HG02884 (cell line): ENCODE results near the gene IL22RA1.

ENCODE experiments used
- ATAC-seq: cut with Tn5 transposase; IDR thresholded peaks from one replicate; pipeline ENCODE4 v1.9.1; 2021; ENCODE audit warnings: mild to moderate bottlenecking, moderate library complexity; ENCODE audit not compliant: unreplicated experiment

Gene IL22RA1

DNA sequence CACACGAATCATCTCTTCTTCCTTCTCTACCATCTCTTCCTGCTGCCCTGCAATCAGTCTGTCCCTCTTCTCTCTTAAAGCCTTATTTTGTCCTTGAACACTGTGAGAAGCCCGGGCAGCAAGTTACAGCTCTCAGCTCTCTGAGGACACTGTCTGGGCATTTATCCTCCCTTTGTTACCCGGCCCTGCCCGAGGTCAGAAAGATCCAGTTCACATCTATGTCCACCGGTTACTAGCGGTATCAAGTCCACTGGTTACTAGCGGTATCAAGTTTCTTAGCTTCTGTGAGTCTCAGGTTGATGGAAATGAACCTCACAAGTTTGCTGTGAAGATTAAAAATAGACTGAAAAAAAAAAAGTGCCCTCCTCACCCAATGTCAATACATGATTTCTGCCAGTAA, 25.3 kb upstream of the IL22RA1 start:
- no peak for ATAC-seq

DNA sequence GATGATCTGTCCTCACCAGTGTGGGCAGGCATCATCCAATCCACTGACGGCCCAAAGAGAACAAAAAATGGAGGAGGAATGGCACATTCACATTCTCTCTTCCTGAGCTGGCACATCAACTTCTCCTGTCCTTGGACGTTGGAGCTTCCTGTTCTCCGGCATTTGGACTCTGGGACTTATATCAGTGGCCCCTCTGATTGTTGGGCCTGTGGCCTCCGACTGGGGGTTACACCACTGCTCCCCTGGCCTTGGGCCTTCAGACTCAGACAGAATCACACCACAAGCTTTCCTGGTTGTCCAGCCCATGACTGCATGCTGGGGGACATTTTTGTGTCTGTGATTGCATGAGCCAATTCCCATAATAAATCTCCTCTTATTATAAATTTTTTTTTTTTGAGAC, 24.1 kb upstream of the IL22RA1 start:
- ATAC-seq = no peak

GRCh38 chr1:24165500-24165899, 22.6 kb upstream of the IL22RA1 start:
- no peak for ATAC-seq

DNA sequence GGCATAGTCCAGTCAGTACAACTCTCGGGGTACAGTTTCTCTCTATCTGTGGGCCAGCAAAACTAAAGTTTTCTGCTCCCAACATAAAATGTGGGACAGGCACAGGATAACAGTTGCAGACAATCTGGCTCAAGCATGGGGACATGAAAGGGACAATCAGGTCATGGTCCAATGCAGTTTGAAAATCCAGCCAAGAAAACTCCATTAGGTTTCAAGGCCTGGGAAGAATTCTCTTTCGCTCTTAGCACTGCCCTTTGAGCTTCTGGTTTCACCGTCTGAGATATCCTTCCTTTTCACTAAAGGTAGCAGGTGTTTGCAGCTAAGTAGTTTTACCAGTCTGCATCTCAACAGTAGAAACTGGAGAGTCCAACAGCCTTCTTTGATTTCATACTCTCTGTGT, 21.1 kb upstream of the IL22RA1 start:
- no peak for ATAC-seq

- ATAC-seq = no peak
These were observed 19.3 kb upstream of the IL22RA1 start for GRCh38 chr1:24162201-24162600.

GRCh38 chr1:24161270-24161669, 18.3 kb upstream of the IL22RA1 start:
- no peak for ATAC-seq

DNA sequence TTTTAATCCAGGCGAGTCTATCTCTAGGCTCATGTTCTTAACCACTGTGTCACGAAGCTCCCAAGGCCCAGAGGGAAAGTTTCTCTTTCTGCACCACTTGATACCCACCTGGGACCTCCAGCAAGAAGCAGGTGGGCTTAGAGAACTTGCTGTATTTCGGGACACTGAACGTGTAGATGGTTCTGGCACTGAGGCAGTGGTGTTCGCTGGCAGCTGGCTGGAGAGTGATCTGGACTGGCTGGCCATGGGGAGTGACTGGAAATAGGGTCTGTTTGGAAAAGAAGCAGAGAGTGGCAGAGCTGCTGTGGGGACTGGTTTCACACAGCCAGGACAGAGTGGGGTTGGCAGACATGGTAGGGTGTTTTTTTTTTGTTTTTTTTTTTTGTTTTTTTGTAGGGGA, 16.4 kb upstream of the IL22RA1 start:
- no peak for ATAC-seq

GRCh38 chr1:24157918-24158481, 15.1 kb upstream of the IL22RA1 start:
- no peak for ATAC-seq

- no peak for ATAC-seq
These were observed 13.8 kb upstream of the IL22RA1 start for GRCh38 chr1:24156542-24157260.

- no peak for ATAC-seq
These were observed 12.3 kb upstream of the IL22RA1 start for GRCh38 chr1:24155011-24155782.

DNA sequence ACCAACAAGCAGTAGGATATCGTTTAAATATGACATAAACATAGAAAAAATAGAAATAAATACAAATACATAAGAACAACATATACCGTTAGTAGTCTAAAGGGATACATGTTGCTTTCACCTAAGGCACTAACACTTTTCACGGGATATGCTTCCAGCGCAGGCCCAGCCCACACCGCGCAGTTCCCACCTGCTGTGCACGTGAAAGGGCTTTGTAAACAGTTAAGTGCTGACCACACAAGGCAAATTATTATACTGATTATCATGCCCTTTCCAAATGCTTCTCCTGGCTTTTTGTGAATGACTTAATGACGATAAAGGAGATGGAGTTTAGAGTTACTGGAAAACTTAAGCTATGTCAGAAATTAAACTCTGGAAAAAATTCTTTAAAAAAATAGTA, 11.3 kb upstream of the IL22RA1 start:
- ATAC-seq = no peak

DNA sequence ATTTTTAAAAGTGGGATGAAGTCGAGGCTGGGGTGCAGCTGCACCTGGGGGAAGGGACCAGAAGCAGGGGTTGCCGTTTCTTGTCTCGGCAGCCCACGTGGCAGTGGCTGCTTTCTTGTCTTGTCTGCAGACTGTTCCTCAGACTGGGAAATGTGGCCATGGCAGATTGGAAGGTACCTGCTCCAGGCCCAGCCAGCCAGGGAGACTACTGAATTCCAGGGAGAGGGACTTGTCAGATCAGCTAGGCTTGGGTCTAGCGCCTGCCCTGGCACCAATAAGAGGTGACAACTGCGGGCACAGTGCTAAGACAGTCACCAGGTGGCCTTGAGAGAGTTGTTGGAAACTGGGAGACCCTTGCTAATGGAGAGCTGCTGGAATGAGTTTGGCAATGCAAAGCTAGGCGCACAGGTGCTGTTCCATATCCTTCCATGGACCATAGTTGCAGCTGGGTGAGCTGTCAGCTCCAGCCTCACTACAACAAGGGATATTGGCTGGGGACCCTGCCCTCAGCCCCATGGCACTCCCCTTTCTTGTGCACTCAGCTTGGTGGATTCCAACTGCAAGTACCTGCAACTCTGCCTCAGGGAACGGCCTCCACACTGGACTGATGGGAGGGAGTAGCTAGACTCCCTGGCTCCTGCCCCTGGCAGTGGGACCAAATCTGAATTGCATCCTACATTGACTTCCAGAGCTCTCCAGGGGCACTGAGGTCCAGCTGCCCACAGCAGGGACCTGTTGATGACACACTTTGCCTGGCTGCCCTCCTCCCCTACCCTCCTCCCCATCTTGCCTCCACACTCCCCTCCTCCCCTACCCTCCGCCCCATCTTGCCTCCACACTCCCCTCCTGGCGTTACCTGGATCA, 9.9 kb upstream of the IL22RA1 start:
- no peak for ATAC-seq

GRCh38 chr1:24151175-24151533, 8.2 kb upstream of the IL22RA1 start:
- no peak for ATAC-seq

- ATAC-seq = no peak
These were observed 7.6 kb upstream of the IL22RA1 start for GRCh38 chr1:24150234-24151174.

- ATAC-seq = no peak
These were observed 6.9 kb upstream of the IL22RA1 start for GRCh38 chr1:24149866-24150233.

DNA sequence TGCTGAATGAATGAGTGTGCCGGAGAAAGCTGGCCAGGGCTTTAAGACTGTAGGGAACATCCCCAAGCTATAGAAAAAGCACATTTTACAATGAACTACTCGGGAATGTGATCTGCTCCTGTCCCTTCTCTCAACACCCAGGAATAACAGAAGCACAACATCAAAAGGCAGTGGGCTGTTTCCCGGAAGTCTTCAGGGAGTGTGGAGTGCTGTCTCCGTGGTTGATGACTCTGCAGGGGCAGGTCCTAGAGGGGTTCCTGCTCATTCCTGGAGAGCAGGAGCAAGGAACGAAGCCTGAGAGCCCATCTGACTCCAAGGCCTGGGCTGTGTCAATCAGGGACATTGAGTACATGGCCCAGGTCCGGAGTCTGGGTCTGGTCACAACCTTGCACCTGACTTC, 4.9 kb upstream of the IL22RA1 start:
- no peak for ATAC-seq

DNA sequence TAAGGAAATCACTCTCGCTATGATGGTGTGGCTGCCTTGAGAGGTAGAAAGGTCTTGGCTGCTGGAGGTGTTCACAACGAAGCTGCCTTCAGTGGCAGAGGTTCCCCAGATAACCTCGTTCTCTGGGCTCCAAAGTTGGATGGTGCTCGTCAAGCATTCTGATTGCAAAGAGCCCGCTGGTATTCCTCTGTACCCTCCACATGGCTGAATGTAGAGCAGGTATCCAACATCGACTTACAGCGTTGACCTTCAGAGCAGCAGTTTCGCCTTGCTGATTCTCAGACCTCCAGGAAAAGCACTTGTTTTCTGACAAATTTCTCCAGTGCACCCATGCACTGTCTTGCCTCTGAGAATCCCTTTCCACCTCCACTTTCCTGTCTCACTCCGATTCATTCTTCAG, 4.3 kb upstream of the IL22RA1 start:
- ATAC-seq = no peak

DNA sequence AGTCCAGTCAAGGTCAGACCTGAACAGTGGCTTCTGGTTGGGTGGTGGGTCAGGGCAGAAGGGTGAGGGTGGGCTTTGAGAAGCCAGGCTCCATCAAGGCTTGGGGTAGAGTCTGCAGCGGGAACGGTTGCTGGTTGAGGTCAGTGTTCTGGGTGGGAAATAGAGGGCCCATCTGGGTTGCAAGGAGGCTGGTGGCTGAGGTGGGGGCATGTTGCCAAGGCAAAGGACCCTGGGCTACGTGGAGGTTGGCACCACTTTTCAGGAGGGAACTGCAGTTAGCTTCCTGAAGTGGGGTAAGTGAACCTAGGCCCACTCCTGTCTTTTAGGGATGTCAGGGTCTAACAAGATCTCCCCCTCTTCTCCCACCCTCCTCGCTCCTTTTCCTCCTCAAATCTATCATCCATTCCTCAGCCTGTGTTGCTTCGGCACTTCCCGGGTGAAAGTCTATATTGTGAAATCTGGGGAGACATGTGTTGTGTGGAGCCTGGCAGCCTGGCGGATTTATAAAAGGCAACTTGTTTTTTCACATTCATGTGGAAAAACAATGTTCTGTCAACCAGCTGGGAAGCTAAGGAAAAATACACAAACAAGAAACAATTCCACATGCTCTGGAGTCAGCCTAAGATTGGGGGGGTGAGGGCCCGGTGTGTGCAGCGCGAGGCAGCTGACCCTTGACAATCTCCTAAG, 1.5 kb downstream of the IL22RA1 start:
- ATAC-seq = no peak

DNA sequence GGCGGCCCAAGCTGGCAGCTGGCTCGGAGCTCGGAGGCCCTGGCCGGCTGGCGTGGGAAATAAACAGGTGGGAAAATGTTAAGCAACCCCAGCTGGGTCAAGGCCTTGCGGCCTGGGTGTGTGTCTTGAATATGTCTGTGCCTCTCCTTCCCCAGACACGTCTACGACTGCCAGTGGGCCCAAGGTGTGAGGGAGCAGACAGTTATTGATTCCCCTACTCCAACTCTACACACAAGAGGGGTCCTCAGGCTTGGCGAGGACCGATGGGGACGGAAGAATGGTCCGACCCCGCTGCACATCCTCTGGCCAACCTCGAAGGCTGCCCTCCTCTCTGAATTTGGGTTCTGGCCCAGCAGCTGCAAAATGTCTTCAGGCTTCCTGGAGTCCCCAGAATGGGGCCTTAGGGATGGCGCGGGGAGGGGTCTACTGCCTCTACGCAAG, 2.2 kb downstream of the IL22RA1 start:
- no peak for ATAC-seq
